Stromal cell of bone marrow (primary cell): ENCODE results near the gene RXFP1.

Experiments
- DNase-seq: peaks from one replicate; pipeline ENCODE4 v3.0.0-alpha.2; 2012; ENCODE audit warnings: low read depth

RXFP1 gene

DNA sequence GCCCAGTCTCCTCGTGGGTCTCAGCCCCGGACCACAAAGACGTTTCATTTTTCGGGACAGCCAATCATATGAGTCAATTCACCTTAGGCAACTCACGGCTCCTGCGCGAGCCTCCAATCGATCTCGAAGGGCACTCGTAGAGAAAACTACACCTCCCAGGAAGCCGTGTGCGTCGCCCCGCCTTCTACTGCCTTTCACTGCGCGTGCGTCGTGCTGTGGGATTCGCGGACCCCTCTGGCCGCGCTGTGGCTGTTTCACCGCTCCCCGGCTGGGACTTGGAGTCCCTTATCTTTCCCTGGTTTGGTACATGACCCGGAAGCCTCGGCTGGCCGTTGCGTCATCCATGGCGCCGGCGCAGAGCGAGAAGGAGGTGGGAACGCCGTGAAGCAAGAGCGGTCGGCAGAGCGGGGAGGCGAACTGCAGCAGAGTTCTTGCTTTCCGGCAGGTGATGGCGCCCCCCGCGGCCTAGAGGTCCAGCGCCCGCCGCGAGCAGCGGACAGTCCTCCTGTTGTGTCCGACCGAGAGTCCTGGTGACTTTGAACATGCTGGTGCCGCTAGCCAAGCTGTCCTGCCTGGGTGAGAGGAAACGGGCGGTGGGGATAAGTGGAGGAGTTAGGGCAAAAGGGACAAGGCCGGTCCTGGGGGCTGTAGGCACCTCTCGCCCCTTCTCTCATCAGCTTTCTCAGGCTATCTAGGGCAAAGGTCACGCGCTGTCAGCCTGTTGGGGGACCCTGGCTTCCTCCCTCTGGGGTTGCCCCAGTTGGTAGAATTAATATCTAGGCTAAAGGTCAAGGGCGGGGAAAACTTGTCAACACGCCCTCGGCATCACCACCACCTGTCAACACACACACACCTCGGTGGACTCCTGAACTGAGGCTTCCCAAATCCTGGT lies 150.5 kb downstream of the RXFP1 start, which contains the start of gene ETFDH:
TSS of gene ETFDH (plus strand) at position 382 of the 892 bp plus-strand sequence. CDS start at position 543, 161 bp downstream.
- DNase-seq = peak; percentile 99

DNA sequence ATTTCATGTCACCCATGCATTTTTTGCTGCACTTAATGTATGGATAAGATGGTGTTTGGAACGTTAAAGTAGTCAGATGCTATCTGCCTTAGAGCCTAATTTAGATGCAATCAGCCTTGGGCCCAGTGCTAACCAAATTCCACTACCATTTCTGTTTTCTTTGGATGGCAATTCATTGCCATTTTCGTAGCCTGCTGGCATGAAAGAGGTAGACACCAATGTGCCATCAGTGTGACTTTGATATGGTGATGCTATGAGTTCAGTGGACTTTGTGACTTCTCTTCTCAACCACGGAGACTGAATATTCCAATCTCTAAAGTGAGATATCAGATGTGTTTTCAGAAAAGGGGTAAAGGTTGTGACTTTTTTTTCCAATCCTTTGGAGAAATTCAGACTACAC lies 152.0 kb downstream of the RXFP1 start:
- DNase-seq = no peak

- DNase-seq = no peak
Observed at GRCh38 chr4:158676076-158676475, 154.4 kb downstream of the RXFP1 start.

GRCh38 chr4:158678767-158679166 lies 157.1 kb downstream of the RXFP1 start:
- no peak for DNase-seq

DNA sequence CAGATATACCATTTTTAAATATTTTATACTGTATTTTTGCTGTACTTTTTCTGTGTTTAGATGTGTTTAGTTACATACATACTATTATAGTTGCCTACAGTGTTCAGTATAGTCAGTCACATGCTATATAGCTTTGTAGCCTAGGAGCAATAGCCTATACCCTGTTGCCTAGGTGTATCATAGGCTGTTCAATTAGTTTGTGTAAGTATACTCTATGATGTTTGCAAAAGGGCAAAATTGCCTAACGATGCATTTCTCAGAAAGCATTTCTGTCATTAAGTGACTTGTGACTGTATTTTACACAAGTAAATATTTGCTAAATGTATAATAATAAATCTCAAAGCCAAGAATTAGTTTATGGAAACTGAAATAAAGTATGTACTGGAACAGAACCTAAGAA lies 159.9 kb downstream of the RXFP1 start:
- no peak for DNase-seq

GRCh38 chr4:158682066-158682465 lies 160.4 kb downstream of the RXFP1 start:
- no peak for DNase-seq

GRCh38 chr4:158688813-158689212 lies 167.1 kb downstream of the RXFP1 start:
- DNase-seq = no peak
